Type B pancreatic cell (in vitro differentiated cells): ENCODE data around the gene THSD4. TPM values are rescaled to one million over a fixed set of nuclear protein-coding genes. Genes with fewer than 3 reads are reported as not detected.
"Not testable (repeated sequence)": the region's sequence is repeated elsewhere in the genome, so short reads cannot be mapped to it uniquely, and the experiment has no call there.

Source experiments
- DNase-seq: peaks from one replicate; pipeline ENCODE4 v3.0.0; 2021; ENCODE audit warnings: mixed read lengths; ENCODE audit not compliant: unreplicated experiment; ENCODE audit errors: extremely low spot score
- H3K27ac Mint-ChIP-seq: 2 replicates; pipeline ENCODE4 v1.8.0; 2021; ENCODE audit warnings: mild to moderate bottlenecking, mixed read lengths
- H3K27me3 Mint-ChIP-seq: 2 replicates; pipeline ENCODE4 v1.8.0; 2021; ENCODE audit warnings: mixed read lengths
- H3K36me3 Mint-ChIP-seq: 2 replicates; pipeline ENCODE4 v1.8.0; 2021; ENCODE audit warnings: mixed read lengths
- H3K4me1 Mint-ChIP-seq: one replicate; pipeline ENCODE4 v1.8.0; 2021; ENCODE audit warnings: mixed read lengths; ENCODE audit not compliant: unreplicated experiment
- H3K4me3 Mint-ChIP-seq: 2 replicates; pipeline ENCODE4 v1.8.0; 2021; ENCODE audit warnings: mild to moderate bottlenecking, mixed read lengths
- H3K9me3 Mint-ChIP-seq: 2 replicates; pipeline ENCODE4 v1.8.0; 2021; ENCODE audit warnings: mixed read lengths
- total RNA-seq: library from RNA; stranded (reverse); gene quantifications from 2 replicates; pipeline ENCODE4 v1.2.1, GENCODE V29; 2021; ENCODE audit warnings: low replicate concordance
- TF ChIP-seq, protein P1 (sequence below): fragments of 200-600 bp; sonication (generic); conservative IDR thresholded peaks from 2 replicates; pipeline ENCODE4 v1.5.0; 2021; ENCODE audit warnings: antibody characterized with exemption, mild to moderate bottlenecking

The THSD4 gene
- total RNA-seq, 1 donor from 2014 or later, result 43.3 TPM

DNA sequence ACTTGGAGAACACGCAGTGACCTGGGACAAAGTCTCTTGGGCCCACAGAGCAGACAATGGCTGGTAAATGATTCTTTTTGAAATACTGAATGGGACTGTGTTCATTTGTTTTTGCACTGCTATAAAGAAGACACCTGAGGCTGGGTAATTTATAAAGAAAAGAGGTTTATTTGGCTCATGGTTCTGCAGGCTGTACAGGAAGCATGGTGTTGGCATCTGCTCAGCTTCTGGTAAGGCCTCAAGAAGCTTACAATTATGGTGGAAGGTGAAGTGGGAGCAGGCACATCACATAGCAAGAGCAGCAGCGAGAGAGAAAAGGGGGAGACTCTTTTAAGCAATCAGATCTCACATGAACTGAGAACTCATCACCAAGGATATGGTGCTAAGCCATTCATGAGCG lies 321.6 kb downstream of the THSD4 start:
- H3K9me3 Mint-ChIP-seq, result no peaks in the 10 kb centered on the region
- no peak overlapping the region for H3K4me3 Mint-ChIP-seq
- H3K27ac Mint-ChIP-seq, result no peak overlapping the region
- no peaks in the 10 kb centered on the region for H3K27me3 Mint-ChIP-seq
- DNase-seq, result no peak
- H3K4me1 Mint-ChIP-seq, result peaks cover 6% of the 10 kb centered on the region
- TF ChIP-seq, protein P1, sequence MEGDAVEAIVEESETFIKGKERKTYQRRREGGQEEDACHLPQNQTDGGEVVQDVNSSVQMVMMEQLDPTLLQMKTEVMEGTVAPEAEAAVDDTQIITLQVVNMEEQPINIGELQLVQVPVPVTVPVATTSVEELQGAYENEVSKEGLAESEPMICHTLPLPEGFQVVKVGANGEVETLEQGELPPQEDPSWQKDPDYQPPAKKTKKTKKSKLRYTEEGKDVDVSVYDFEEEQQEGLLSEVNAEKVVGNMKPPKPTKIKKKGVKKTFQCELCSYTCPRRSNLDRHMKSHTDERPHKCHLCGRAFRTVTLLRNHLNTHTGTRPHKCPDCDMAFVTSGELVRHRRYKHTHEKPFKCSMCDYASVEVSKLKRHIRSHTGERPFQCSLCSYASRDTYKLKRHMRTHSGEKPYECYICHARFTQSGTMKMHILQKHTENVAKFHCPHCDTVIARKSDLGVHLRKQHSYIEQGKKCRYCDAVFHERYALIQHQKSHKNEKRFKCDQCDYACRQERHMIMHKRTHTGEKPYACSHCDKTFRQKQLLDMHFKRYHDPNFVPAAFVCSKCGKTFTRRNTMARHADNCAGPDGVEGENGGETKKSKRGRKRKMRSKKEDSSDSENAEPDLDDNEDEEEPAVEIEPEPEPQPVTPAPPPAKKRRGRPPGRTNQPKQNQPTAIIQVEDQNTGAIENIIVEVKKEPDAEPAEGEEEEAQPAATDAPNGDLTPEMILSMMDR, result no peak
- H3K36me3 Mint-ChIP-seq, result peaks cover 3% of the 10 kb centered on the region

DNA sequence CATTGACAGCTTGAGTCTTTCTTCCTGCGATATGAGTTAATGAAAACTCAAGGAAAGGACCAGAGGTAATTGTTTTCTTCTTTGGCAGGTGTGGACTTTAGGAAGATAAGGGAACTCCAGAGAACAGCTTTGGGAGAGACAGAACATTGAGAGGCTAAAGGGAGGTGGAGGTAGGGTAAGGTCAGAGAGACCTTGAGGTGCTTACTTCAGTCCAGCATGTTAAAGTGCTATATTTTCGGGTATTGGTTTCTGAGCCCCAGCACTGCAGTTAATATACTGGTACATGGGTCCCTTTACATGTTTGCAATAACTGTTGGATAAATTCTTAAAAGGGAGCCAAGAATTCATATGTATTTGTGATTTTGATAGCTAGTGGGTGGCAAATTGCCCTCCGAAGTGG lies 322.1 kb downstream of the THSD4 start:
- Mint-ChIP-seq H3K27me3 (no peaks in the 10 kb centered on the region), H3K27ac (no peak overlapping the region), H3K4me1 (peaks cover 6% of the 10 kb centered on the region), H3K36me3 (peaks cover 3% of the 10 kb centered on the region), H3K4me3 (no peak overlapping the region), H3K9me3 (no peaks in the 10 kb centered on the region)
- TF ChIP-seq, protein P1, result no peak
- no peak for DNase-seq

DNA sequence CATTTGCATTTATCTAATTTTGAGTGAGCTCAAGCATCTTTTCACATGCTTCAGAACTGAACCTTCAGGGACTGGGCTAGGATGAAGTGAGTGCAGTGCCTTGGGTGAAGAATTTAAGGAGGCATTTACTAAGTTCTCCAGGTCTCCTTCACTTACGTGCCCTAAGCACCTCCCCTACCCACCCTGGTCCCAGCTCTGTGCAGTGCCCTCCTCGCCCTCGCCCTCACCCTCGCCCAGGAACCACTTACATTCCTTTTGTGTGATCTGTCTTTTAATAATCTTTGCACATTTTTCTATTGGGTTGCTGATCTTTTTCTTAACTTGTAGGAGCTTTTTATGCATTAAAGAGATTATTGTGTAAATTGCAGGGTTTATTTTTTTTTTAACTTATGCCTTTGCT lies 322.6 kb downstream of the THSD4 start:
- TF ChIP-seq, protein P1, result no peak
- H3K4me3 Mint-ChIP-seq, result no peak overlapping the region
- no peak overlapping the region for H3K27ac Mint-ChIP-seq
- peaks cover 6% of the 10 kb centered on the region for H3K4me1 Mint-ChIP-seq
- no peaks in the 10 kb centered on the region for H3K9me3 Mint-ChIP-seq
- H3K36me3 Mint-ChIP-seq, result peaks cover 3% of the 10 kb centered on the region
- DNase-seq, result no peak
- no peaks in the 10 kb centered on the region for H3K27me3 Mint-ChIP-seq

DNA sequence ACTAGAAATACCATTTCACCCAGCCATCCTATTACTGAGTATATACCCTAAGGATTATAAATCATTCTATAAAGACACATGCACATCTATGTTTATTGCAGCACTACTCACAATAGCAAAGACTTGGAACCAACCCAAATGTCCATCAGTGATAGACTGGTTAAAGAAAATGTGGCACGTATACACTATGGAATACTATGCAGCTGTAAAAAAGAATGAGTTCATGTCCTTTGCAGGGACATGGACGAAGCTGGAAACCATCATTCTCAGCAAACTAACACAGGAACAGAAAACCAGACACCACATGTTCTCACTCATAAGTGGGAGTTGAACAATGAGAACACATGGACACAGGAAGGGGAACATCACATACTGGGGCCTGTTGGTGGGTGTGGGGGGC lies 324.2 kb downstream of the THSD4 start:
- not testable (repeated sequence) for H3K27ac Mint-ChIP-seq, H3K4me3 Mint-ChIP-seq, DNase-seq, H3K27me3 Mint-ChIP-seq, H3K9me3 Mint-ChIP-seq, H3K4me1 Mint-ChIP-seq, H3K36me3 Mint-ChIP-seq

DNA sequence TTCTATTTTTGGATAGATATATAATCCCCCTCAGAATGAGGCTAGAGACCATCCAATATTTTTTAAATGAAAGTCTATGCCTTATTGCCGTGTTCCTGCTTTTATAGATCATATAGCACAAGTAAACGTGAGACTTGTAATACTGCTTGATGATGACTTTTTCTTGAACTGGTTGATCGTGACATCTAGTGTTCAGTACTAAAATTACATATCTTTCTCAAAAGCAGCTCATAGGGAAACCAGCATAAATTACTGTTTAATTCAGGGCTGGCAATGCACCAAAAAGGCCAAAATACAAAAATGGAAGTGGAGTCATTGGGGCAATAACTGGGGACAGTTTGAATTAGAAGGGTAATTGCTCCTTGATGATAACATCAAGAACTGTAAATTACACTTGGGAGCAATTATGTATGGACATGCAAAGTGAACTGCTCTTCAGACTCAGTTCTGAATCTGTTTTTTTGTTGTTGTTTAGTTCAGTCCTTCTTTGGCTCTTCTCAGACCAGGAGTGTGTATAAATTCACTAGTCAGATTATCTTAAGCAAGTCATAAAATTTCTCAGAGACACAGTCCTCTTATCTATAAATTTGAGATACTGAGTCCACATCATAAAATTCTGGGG lies 325.3 kb downstream of the THSD4 start:
- peaks cover 3% of the 10 kb centered on the region for H3K36me3 Mint-ChIP-seq
- H3K27me3 Mint-ChIP-seq, result no peaks in the 10 kb centered on the region
- no peak overlapping the region for H3K4me3 Mint-ChIP-seq
- DNase-seq, result no peak
- H3K4me1 Mint-ChIP-seq, result peaks cover 6% of the 10 kb centered on the region
- no peaks in the 10 kb centered on the region for H3K9me3 Mint-ChIP-seq
- TF ChIP-seq, protein P1, result peak; percentile 80
- no peak overlapping the region for H3K27ac Mint-ChIP-seq

DNA sequence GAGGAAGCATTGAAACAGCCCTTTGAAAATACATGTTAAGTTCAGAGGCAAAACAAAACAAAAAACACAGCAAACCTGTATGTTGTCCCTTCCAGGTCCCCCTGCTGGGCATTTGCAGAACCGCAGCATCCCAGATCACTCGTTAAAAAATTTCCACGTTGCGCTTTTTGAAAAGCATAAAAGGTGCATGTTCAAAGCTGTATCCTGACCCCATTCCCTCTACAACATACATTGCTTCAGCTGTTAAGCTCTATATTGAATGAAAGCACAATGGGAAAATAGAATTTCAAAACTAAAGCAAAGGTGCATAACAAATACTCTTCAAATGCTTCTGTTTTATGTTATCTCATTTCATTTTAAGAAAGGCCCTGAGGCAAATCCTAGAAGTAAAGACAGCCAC lies 328.3 kb downstream of the THSD4 start:
- peaks cover 14% of the 10 kb centered on the region for H3K4me1 Mint-ChIP-seq
- H3K36me3 Mint-ChIP-seq, result no peaks in the 10 kb centered on the region
- H3K9me3 Mint-ChIP-seq, result no peaks in the 10 kb centered on the region
- H3K27ac Mint-ChIP-seq, result peak overlapping the region; percentile 3
- H3K4me3 Mint-ChIP-seq, result no peak overlapping the region
- H3K27me3 Mint-ChIP-seq, result no peaks in the 10 kb centered on the region
- DNase-seq, result no peak
- TF ChIP-seq, protein P1, result peak; percentile 93
